SK-N-SH (cell line): Measurements from ENCODE around the gene MRNIP.

ENCODE experiments used
- CTCF ChIP-seq: fragments of 200-600 bp; sonication (generic); IDR thresholded peaks from 2 replicates; pipeline ENCODE4 v1.6.1; 2017; ENCODE audit warnings: antibody characterized with exemption, mild to moderate bottlenecking, moderate library complexity
- ELF1 ChIP-seq: IDR thresholded peaks from 2 replicates; pipeline ENCODE4 v1.4.0; 2012
- MAX ChIP-seq: IDR thresholded peaks from 2 replicates; pipeline ENCODE4 v1.4.0; 2012; ENCODE audit warnings: low read depth
- NRF1 ChIP-seq: IDR thresholded peaks from 2 replicates; pipeline ENCODE4 v1.6.1; 2012; ENCODE audit warnings: low read depth, mild to moderate bottlenecking, low read length
- REST ChIP-seq: IDR thresholded peaks from 2 replicates; pipeline ENCODE4 v1.6.1; 2012; ENCODE audit warnings: mild to moderate bottlenecking, low read depth, low read length, moderate library complexity
- TAF1 ChIP-seq: IDR thresholded peaks from 2 replicates; pipeline ENCODE4 v1.6.1; 2012; ENCODE audit warnings: low read depth, mild to moderate bottlenecking, low read length, moderate library complexity, borderline replicate concordance
- USF2 ChIP-seq: fragments of 150-350 bp; IDR thresholded peaks from 2 replicates; pipeline ENCODE4 v1.6.1; 2017; ENCODE audit warnings: antibody characterized with exemption, low read length, low read depth, borderline replicate concordance
- YY1 ChIP-seq: IDR thresholded peaks from 2 replicates; pipeline ENCODE4 v1.4.0; 2012; ENCODE audit warnings: low read depth, mild to moderate bottlenecking
- TF ChIP-seq, protein P1 (sequence below): IDR thresholded peaks from 2 replicates; pipeline ENCODE4 v1.4.0; 2012; ENCODE audit warnings: low read depth, borderline replicate concordance

GRCh38 chr5:179791881-179792611 is 66.6 kb downstream of the MRNIP start:
- TF ChIP-seq TAF1 (no peak), ELF1 (no peak), YY1 (no peak), MAX (no peak), CTCF (no peak), NRF1 (no peak), USF2 (no peak), REST (no peak)
- TF ChIP-seq, protein P1, sequence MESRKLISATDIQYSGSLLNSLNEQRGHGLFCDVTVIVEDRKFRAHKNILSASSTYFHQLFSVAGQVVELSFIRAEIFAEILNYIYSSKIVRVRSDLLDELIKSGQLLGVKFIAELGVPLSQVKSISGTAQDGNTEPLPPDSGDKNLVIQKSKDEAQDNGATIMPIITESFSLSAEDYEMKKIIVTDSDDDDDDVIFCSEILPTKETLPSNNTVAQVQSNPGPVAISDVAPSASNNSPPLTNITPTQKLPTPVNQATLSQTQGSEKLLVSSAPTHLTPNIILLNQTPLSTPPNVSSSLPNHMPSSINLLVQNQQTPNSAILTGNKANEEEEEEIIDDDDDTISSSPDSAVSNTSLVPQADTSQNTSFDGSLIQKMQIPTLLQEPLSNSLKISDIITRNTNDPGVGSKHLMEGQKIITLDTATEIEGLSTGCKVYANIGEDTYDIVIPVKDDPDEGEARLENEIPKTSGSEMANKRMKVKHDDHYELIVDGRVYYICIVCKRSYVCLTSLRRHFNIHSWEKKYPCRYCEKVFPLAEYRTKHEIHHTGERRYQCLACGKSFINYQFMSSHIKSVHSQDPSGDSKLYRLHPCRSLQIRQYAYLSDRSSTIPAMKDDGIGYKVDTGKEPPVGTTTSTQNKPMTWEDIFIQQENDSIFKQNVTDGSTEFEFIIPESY: no peak
